HAP-1 (cell line): ENCODE measurements around the gene CHCHD10.

Experiments used
- DNase-seq, 2 experiments: peaks; one replicate each; pipeline ENCODE4 v3.0.0-alpha.2; 2016 to 2020; ENCODE audit warnings: low spot score in 2 of 2
- H3K27me3 ChIP-seq: fragments of 250-450 bp; sonication (Bioruptor Pico); 2 replicates; pipeline ENCODE4 v1.5.1; 2020; ENCODE audit warnings: low read depth, mild to moderate bottlenecking, moderate library complexity
- H3K36me3 ChIP-seq: fragments of 250-450 bp; sonication (Bioruptor Pico); replicated peaks from 2 replicates; pipeline ENCODE4 v1.5.1; 2020; ENCODE audit warnings: mild to moderate bottlenecking
- H3K4me1 ChIP-seq: fragments of 250-450 bp; sonication (Bioruptor Pico); 2 replicates; pipeline ENCODE4 v1.5.1; 2020; ENCODE audit warnings: mild to moderate bottlenecking
- H3K4me3 ChIP-seq: fragments of 250-450 bp; sonication (Bioruptor Pico); 2 replicates; pipeline ENCODE4 v1.5.1; 2020; ENCODE audit warnings: mild to moderate bottlenecking, moderate library complexity
- H3K9me3 ChIP-seq: fragments of 250-450 bp; sonication (Bioruptor Pico); 2 replicates; pipeline ENCODE4 v1.5.1; 2020; ENCODE audit warnings: mild to moderate bottlenecking, moderate library complexity
- in situ Hi-C: fragments of 300-500 bp; cut with MboI; formaldehyde crosslinking; loops from 3 replicates; pipeline ENCODE4 v1.14.3; 2020; ENCODE audit warnings: low sequenced_read_pairs, inconsistent platforms, mixed read lengths

CHCHD10 gene

GRCh38 chr22:23782252-23782651 is 14.5 kb upstream of the CHCHD10 start:
- in situ Hi-C loops = no loop called here
- DNase-seq = no peak
- H3K9me3 ChIP-seq = no peaks in the 10 kb centered on the region
- no peaks in the 10 kb centered on the region for H3K27me3 ChIP-seq
- H3K4me1 ChIP-seq = peaks cover 5% of the 10 kb centered on the region
- H3K4me3 ChIP-seq = no peak overlapping the region
- H3K36me3 ChIP-seq = peaks cover 3% of the 10 kb centered on the region

DNA sequence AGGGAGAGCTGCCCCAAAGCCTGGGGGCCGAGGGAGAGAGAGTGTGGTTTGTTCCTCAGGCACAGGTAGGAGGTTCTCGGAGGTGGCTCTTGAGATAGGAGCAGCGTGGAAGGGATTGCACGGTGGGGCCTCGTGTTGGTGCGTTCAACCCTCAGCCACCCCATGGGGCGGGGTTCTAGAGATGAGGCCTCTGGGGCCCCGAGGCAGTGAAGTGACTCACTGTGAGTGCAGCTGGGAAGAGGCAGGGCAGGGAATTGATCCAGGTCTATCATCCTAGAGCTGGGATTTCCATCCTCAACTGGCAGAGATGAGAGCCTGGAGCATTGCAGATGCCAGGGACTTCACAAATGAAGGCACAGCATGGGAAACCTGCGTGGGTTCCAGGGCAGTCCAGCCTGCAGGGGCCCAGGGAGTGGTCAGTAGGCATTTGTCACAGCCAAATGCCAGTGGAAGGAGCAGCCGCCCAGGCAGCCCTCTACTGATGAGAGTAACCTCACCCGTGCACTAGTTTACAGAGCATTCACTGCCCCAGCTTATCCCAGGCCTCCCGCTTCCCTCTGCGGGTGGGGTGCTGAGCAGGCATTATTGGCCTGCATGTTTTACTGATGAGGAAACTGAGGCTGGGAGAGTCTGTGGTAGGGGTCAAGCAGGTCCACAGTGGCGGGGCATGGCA is 13.9 kb upstream of the CHCHD10 start:
- in situ Hi-C loops = no loop called here
- peaks cover 5% of the 10 kb centered on the region for H3K4me1 ChIP-seq
- no peak for DNase-seq
- no peak overlapping the region for H3K4me3 ChIP-seq
- no peaks in the 10 kb centered on the region for H3K27me3 ChIP-seq
- H3K36me3 ChIP-seq = no peaks in the 10 kb centered on the region
- H3K9me3 ChIP-seq = no peaks in the 10 kb centered on the region

DNA sequence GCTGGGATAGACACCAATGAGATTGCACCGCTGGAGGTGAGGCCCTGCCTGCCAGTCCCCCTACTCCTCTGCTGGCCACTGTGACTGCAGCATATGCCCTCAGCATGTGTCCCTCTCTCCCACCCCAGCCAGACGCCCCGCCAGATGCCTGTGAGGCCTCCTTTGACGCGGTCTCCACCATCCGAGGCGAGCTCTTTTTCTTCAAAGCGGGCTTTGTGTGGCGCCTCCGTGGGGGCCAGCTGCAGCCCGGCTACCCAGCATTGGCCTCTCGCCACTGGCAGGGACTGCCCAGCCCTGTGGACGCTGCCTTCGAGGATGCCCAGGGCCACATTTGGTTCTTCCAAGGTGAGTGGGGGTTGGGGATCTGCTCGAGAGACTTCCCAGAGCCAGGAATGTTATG is 13.3 kb upstream of the CHCHD10 start:
- H3K36me3 ChIP-seq = no peaks in the 10 kb centered on the region
- H3K4me1 ChIP-seq = no peaks in the 10 kb centered on the region
- no peak for DNase-seq
- no peaks in the 10 kb centered on the region for H3K9me3 ChIP-seq
- H3K27me3 ChIP-seq = no peaks in the 10 kb centered on the region
- H3K4me3 ChIP-seq = no peak overlapping the region
- in situ Hi-C loops = no loop called here

GRCh38 chr22:23780146-23780748 is 12.5 kb upstream of the CHCHD10 start:
- Histone ChIP-seq H3K4me1 (no peaks in the 10 kb centered on the region), H3K36me3 (no peaks in the 10 kb centered on the region), H3K4me3 (no peak overlapping the region), H3K9me3 (no peaks in the 10 kb centered on the region), H3K27me3 (no peaks in the 10 kb centered on the region)
- in situ Hi-C loops = no loop called here
- DNase-seq = no peak

DNA sequence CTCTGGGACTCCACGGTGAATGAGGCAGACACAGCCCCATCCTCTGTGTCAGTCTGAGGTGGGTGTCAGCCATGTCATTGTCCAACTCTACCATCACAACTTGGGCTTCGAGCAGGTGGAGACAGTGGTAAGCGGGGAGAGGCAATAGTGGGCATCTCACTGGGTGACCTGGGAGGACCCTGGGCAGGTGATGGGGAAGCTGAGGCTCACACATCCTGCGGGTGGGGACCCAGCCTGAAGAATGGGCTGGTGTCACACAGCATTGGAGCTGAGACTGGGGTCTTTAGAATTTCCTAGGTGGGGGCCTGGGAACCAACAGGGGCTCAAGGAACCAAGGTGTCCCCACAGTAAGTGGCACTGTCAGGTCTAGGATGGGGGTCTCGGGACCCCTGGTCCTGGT is 12.0 kb upstream of the CHCHD10 start:
- no peak for DNase-seq
- H3K36me3 ChIP-seq = no peaks in the 10 kb centered on the region
- H3K27me3 ChIP-seq = no peaks in the 10 kb centered on the region
- in situ Hi-C loops = loop anchor here (10.0 kb wide), 1 partner anchor 55 kb away; the partner anchor contains the start of gene DERL3
- no peaks in the 10 kb centered on the region for H3K4me1 ChIP-seq
- H3K4me3 ChIP-seq = no peak overlapping the region
- H3K9me3 ChIP-seq = no peaks in the 10 kb centered on the region

GRCh38 chr22:23779083-23779482 is 11.3 kb upstream of the CHCHD10 start:
- H3K27me3 ChIP-seq = no peaks in the 10 kb centered on the region
- no peaks in the 10 kb centered on the region for H3K4me1 ChIP-seq
- no peaks in the 10 kb centered on the region for H3K36me3 ChIP-seq
- no peak for DNase-seq
- H3K9me3 ChIP-seq = no peaks in the 10 kb centered on the region
- in situ Hi-C loops = loop anchor here (10.0 kb wide), 1 partner anchor 56 kb away; the partner anchor contains the start of gene DERL3
- no peak overlapping the region for H3K4me3 ChIP-seq

GRCh38 chr22:23778577-23778900 is 10.8 kb upstream of the CHCHD10 start:
- DNase-seq = no peak
- Histone ChIP-seq H3K27me3 (no peaks in the 10 kb centered on the region), H3K4me3 (no peak overlapping the region), H3K4me1 (no peaks in the 10 kb centered on the region; the same call in 1 of the 2 replicates), H3K9me3 (no peaks in the 10 kb centered on the region), H3K36me3 (no peaks in the 10 kb centered on the region)
- in situ Hi-C loops = loop anchor here (10.0 kb wide), 1 partner anchor 56 kb away; the partner anchor contains the start of gene DERL3

DNA sequence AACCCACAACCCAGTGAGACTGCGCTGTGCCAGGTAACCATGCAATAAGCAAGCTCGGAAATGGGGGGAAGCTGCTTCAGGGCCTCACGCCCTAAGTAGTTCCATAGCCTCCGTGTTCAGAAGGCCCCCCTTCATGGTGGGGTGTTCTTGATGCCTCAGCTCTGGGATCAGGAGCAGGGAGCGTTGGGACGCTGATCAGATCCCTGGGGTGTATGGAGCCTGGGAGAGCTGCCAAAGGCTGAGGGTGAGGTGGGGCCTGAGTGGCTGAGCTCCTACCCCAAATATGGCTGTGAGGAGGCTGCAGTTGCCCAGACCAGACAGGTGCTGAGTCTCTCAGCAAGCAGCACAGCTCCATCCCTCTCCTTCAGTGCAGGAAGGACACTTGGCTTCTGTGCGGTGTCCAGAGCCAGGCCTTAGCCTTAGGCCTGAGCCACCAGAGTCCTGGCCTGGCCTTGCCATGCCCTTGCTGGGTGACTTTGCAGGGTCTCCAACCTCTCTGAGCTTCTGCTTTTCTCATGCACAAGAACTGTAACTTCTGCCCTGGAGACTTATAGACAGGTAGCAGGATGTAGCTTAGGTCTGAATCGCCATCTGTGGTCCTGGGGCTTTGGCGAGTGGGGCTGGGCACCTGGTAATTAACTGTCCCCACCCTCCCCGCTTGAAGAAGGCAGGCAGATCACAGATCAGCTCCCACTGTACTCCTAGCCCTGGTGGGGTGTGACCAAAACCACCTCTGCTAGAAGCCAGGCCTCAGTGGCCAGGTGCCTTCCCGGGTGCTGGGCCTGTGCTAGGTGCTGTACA is 10.2 kb upstream of the CHCHD10 start:
- no peaks in the 10 kb centered on the region for H3K9me3 ChIP-seq
- no peak overlapping the region for H3K4me3 ChIP-seq
- DNase-seq = no peak
- H3K4me1 ChIP-seq = peaks cover 5% of the 10 kb centered on the region
- in situ Hi-C loops = loop anchor here (10.0 kb wide), 1 partner anchor 57 kb away; the partner anchor contains the start of gene DERL3
- H3K27me3 ChIP-seq = no peaks in the 10 kb centered on the region
- H3K36me3 ChIP-seq = no peaks in the 10 kb centered on the region

DNA sequence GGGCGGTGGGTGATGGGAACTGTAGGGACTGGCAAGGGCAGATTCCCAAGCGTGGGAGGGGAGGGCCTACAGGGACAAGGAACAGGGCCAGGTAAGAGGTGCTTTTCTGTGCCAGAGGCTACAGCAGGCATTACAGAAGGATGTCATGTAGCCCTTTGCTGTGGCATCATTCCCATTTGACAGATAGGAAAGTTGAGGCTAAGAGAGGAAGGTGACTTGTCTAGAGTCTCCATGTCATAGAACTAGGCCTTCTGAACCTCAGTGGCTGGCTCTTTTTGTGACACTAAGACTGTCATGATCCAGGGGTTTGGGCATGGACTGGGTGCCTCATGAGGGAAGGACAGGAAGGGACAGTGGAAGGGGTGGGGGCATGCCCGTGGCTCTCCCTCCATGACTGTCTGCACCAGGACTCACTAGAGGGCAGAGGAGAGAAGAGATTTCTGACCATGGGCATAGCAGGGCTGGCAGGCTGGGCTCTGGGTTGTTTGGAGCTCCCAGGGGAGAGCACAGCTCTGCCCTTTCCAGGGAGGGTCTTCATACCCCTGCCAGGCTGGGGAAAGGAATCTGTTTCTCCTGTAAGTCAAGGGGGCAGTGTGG is 8.1 kb upstream of the CHCHD10 start:
- Histone ChIP-seq H3K4me1 (peaks cover 10% of the 10 kb centered on the region), H3K4me3 (no peak overlapping the region), H3K27me3 (no peaks in the 10 kb centered on the region), H3K9me3 (no peaks in the 10 kb centered on the region), H3K36me3 (no peaks in the 10 kb centered on the region)
- DNase-seq = no peak
- in situ Hi-C loops = loop anchor here (10.0 kb wide), 1 partner anchor 59 kb away; the partner anchor contains the start of gene DERL3

DNA sequence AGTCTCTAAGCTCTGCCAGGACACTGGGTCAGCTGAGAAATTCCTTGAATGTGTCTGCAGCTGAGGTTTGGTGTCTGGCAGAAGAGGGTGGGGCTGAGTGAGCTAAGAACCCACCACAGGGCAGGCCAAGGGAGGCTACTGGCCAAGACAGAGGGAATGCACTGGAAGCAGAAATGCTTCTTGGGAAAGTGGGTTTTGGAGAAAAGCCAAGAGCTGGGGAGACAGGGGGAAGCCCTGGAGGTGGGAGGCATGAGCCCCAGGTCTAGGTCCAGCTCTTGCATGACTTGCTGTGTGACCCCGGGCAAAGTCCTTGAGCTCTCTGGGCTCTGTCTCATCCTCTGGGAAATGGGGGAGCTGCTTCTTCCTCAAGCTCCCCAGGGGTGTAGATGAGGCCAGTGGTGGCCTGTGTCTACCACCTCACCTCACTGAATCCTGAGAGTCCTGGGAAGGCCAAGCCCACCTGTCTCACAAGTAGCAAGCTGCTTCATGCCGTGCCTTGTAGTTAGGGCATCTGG is 7.2 kb upstream of the CHCHD10 start:
- Histone ChIP-seq H3K9me3 (no peaks in the 10 kb centered on the region), H3K36me3 (no peaks in the 10 kb centered on the region), H3K27me3 (no peaks in the 10 kb centered on the region), H3K4me3 (no peak overlapping the region), H3K4me1 (peaks cover 10% of the 10 kb centered on the region)
- no peak for DNase-seq
- in situ Hi-C loops = loop anchor here (10.0 kb wide), 1 partner anchor 60 kb away; the partner anchor contains the start of gene DERL3

- no peak for DNase-seq
- in situ Hi-C loops = loop anchor here (10.0 kb wide), 1 partner anchor 60 kb away; the partner anchor contains the start of gene DERL3
- H3K36me3 ChIP-seq = no peaks in the 10 kb centered on the region
- H3K4me1 ChIP-seq = peaks cover 10% of the 10 kb centered on the region
- no peaks in the 10 kb centered on the region for H3K27me3 ChIP-seq
- no peaks in the 10 kb centered on the region for H3K9me3 ChIP-seq
- H3K4me3 ChIP-seq = no peak overlapping the region
These were observed 6.5 kb upstream of the CHCHD10 start for GRCh38 chr22:23774114-23774921.

GRCh38 chr22:23773483-23774113 is 5.8 kb upstream of the CHCHD10 start:
- Histone ChIP-seq H3K27me3 (no peaks in the 10 kb centered on the region), H3K9me3 (no peaks in the 10 kb centered on the region), H3K36me3 (no peaks in the 10 kb centered on the region), H3K4me1 (peaks cover 11% of the 10 kb centered on the region), H3K4me3 (peak overlapping the region; percentile 34)
- no peak for DNase-seq
- in situ Hi-C loops = loop anchor here (10.0 kb wide), 1 partner anchor 61 kb away; the partner anchor contains the start of gene DERL3
